Left cardiac atrium (tissue), 4 donors: Measurements from ENCODE around the gene EDA2R. TPM values are rescaled to one million over a fixed set of nuclear protein-coding genes. Genes with fewer than 3 reads are reported as not detected.

Source experiments
- ATAC-seq, 2 donors: fragments of 200-7000 bp; cut with Tn5 transposase; one replicate each; pipeline ENCODE4 v1.9.1; 2020; ENCODE audit warnings: mild to moderate bottlenecking in 2 of 2, moderate library complexity in 2 of 2
- DNase-seq: peaks from one replicate; pipeline ENCODE4 v3.0.0-alpha.2; 2020
- intact Hi-C, 2 donors: fragments of 100-400 bp; cut with DNase I; formaldehyde crosslinking; loops; one replicate each; pipeline versions ENCODE4 v1.14.1 to v1.15.1; 2022 to 2023
- total RNA-seq, 2 donors: library from RNA; stranded (reverse); fragmentation: NEBNext Ultra II Directional; extraction: Animal tissue kit (Norgen Biotek cat#: 25700); gene quantifications; one replicate each; pipeline ENCODE4 v1.2.1, GENCODE V29; 2021
- donor health status: DM: no; HTN: yes; CAD: no.
- donor health status: DM: no; HTN: yes; CAD: no; lungs with severe emphysema.
- donor health status: DM: yes; HTN: yes; CAD: no.
- donor health status: Dilated cardiomyopathy.

EDA2R gene
- total RNA-seq, 2 donors from 2014 or later: 0.94 to 1.0 TPM

GRCh38 chrX:66553973-66554372, 84.9 kb downstream of the EDA2R start:
- DNase-seq: no peak
- intact Hi-C loops: no loop called here
- no peak for ATAC-seq

- no peak for ATAC-seq
- intact Hi-C loops: no loop called here
- DNase-seq: no peak
Observed at GRCh38 chrX:66547847-66548369, 91.0 kb downstream of the EDA2R start.
